ENCODE results near the gene GCC2. TPM values are rescaled to one million over a fixed set of nuclear protein-coding genes. Genes with fewer than 3 reads are reported as not detected.

Gene GCC2
- polyA plus RNA-seq, 1 donor from 2014 or later: 23.6 TPM

- peaks cover 31% of the 10 kb centered on the region for H3K79me2 ChIP-seq (replicated peaks; ENCODE audit: insufficient read depth, low read length)
- H3K27ac ChIP-seq (ENCODE audit: low read length): no peak overlapping the region
Observed at GRCh38 chr2:108535357-108535631, 86.3 kb downstream of the GCC2 start.

GRCh38 chr2:108536133-108536780 lies 87.3 kb downstream of the GCC2 start:
- H3K9ac ChIP-seq (ENCODE audit: low read length): no peak overlapping the region
- peak overlapping the region; percentile 94 for H3K4me3 ChIP-seq (ENCODE audit: low read length)
- H3K36me3 ChIP-seq (ENCODE audit: insufficient read depth, low read length): no peaks in the 10 kb centered on the region
- no peaks in the 10 kb centered on the region for H3K27me3 ChIP-seq (ENCODE audit: insufficient read depth, low read depth, low read length)
- peak overlapping the region; percentile 86 for H3K4me2 ChIP-seq (ENCODE audit: low read length)
- no peak overlapping the region for H3K27ac ChIP-seq (ENCODE audit: low read length)
- no peak overlapping the region for H2AFZ ChIP-seq (ENCODE audit: low read depth, low read length)
- H4K20me1 ChIP-seq (ENCODE audit: insufficient read depth): no peaks in the 10 kb centered on the region
- peaks cover 37% of the 10 kb centered on the region for H3K79me2 ChIP-seq (replicated peaks; ENCODE audit: insufficient read depth, low read length)
- H3K9me2 ChIP-seq (ENCODE audit: insufficient read depth, low read length): no peaks in the 10 kb centered on the region
- no peaks in the 10 kb centered on the region for H3F3A ChIP-seq (ENCODE audit: insufficient read depth, low read length, poor library complexity, severe bottlenecking)
- no peaks in the 10 kb centered on the region for H3K9me3 ChIP-seq (ENCODE audit: low read length)
- no peak for TF ChIP-seq RAD21 (conservative IDR thresholded peaks at IDR 0.05)
- no peak for TF ChIP-seq EP300 (conservative IDR thresholded peaks at IDR 0.05; ENCODE audit: poor library complexity, severe bottlenecking)
- TF ChIP-seq TAF1 (IDR thresholded peaks at IDR 0.05; ENCODE audit: low read depth): no peak
- TF ChIP-seq SMC3 (conservative IDR thresholded peaks at IDR 0.05; ENCODE audit: poor library complexity): no peak
- TF ChIP-seq REST (IDR thresholded peaks at IDR 0.05; ENCODE audit: borderline replicate concordance): no peak
- TF ChIP-seq CTCF (IDR thresholded peaks at IDR 0.05; ENCODE audit: poor library complexity, severe bottlenecking): no peak

More at GRCh38 chr2:108535357-108535631, 86.3 kb downstream of the GCC2 start:
- Histone ChIP-seq H2AFZ (ENCODE audit: low read depth, low read length) (no peak overlapping the region), H3K9ac (ENCODE audit: low read length) (peak overlapping the region; percentile 77), H3K4me2 (ENCODE audit: low read length) (peak overlapping the region; percentile 86), H3K4me3 (ENCODE audit: low read length) (peak overlapping the region; percentile 94), H3K27me3 (ENCODE audit: insufficient read depth, low read depth, low read length) (no peaks in the 10 kb centered on the region), H3F3A (ENCODE audit: insufficient read depth, low read length, poor library complexity, severe bottlenecking) (no peaks in the 10 kb centered on the region), H3K9me2 (ENCODE audit: insufficient read depth, low read length) (no peaks in the 10 kb centered on the region), H4K20me1 (ENCODE audit: insufficient read depth) (no peaks in the 10 kb centered on the region), H3K9me3 (ENCODE audit: low read length) (no peaks in the 10 kb centered on the region), H3K36me3 (ENCODE audit: insufficient read depth, low read length) (no peaks in the 10 kb centered on the region)
- TF ChIP-seq RAD21 (conservative IDR thresholded peaks at IDR 0.05) (no peak), EZH2 (IDR thresholded peaks at IDR 0.05; ENCODE audit: borderline replicate concordance, insufficient read depth, low read length, poor library complexity, severe bottlenecking) (no peak), MXI1 (conservative IDR thresholded peaks at IDR 0.05; ENCODE audit: poor library complexity, severe bottlenecking) (no peak), REST (IDR thresholded peaks at IDR 0.05; ENCODE audit: borderline replicate concordance) (no peak), SMC3 (conservative IDR thresholded peaks at IDR 0.05; ENCODE audit: poor library complexity) (no peak), CTCF (IDR thresholded peaks at IDR 0.05; ENCODE audit: poor library complexity, severe bottlenecking) (no peak), EP300 (conservative IDR thresholded peaks at IDR 0.05; ENCODE audit: poor library complexity, severe bottlenecking) (no peak), TAF1 (IDR thresholded peaks at IDR 0.05; ENCODE audit: low read depth) (no peak), POLR2AphosphoS5 (IDR thresholded peaks at IDR 0.05) (no peak)

Measured in neural cell (in vitro differentiated cells).